Activated CD8-positive, alpha-beta memory T cell treated with anti-CD3 and anti-CD28 coated beads for 4 hours (primary cell): Measurements from ENCODE around the gene SHFL.

Source experiments
- DNase-seq, 2 donors: peaks; one replicate each; pipeline ENCODE4 v3.0.0-alpha.2; 2020; ENCODE audit warnings: low read depth in 2 of 2

The SHFL gene

DNA sequence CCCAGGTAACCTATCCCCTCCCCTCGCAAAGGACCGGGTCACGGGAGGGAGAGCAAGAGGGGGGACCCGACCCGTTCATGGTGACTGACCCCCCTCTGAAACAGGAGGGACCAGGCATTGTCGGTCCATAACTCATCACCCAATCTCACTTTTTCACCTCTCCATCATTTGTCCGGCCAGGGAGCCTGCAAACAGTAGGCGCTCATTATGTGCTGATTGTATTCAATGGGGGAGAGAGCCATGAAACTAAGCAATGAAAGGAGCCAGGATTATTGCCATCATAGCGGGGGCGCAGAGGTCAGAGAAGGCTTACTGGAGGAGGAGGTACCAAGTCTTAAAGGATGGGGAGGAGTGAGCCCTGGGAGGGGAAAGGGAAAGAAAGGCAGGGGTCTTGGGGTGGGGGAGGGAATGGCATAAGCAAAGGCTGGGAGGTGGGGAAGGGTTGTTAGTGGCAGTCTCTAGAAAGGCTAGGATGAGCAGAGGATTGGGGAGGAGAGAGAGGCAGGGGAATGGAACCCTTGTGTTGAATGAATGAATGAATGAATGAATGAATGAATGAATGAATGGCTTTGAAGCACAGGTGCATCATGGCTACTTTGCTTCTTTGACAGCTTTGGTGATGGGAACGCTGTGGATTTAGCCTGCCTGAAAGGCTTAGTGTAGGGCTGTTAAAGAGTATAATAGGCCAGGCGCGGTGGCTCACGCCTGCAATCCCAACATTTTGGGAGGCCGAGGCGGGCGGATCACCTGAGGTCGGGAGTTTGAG lies 1.4 kb downstream of the SHFL start:
- no peak for DNase-seq

DNA sequence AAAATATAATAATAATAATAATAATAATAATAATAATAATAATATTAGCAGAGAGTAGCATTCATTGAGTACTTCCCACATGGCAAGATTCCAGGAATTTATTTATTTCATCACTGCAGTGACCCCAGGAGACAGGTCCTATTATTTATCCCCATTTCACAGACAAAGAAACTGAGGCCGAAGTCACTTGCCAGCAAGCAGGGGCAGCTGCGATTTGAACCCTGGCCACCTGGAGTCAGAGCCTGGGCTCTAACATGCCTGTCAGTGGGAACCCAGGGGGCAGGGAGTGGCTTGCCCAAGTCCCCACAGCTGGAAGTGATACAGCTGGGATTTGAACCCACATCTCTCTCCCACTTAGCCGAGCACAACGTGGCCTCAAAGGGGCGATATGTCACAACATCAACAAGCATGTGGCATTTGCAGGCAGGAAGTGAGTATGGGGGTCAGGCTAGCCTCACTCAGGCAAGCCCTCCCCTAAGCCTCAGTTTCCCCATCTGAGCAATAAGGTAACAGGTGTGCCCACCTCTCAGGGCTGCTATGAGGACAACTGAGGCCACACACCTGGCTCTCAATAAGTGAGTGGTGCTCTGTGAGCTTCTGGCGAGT lies 2.9 kb downstream of the SHFL start:
- DNase-seq, result no peak

DNA sequence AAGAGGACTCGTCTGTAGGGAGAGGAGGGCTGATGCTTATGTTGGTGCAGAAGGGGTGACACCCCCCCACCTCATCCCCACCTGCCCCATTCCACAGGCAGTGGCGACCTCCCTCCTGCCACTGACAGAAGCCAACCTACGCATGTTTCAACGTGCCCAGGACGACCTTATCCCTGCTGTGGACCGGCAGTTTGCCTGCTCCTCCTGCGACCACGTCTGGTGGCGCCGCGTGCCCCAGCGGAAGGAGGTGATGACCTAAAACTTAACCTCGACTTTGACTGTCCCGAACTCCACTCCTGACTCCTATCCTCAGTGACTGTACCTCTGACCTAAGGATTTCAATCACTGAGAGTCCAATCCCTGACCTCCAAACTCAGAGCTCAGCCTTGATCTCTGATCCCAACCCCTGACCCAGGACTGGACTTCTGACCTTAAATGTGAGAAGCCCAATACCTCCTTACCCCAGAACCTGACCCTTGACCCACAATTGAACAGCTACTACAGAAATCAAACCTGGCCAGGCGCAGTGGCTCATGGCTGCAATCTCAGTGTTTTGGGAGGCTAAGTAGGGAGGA lies 3.8 kb downstream of the SHFL start:
- no peak for DNase-seq

DNA sequence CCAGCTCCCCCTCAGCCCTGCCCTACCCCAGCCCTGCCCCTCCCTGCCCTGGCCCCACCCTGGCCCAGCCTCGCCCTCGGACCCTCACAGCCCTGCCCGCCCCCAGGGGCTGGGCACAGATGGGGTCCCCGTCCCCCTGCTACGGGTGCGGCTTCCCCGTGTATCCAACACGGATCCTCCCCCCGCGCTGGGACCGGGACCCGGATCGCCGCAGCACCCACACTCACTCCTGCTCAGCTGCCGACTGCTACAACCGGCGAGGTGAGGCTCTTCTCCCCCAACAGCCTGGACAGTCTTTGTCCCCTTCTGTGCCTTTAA lies 5.2 kb downstream of the SHFL start:
- no peak for DNase-seq

DNA sequence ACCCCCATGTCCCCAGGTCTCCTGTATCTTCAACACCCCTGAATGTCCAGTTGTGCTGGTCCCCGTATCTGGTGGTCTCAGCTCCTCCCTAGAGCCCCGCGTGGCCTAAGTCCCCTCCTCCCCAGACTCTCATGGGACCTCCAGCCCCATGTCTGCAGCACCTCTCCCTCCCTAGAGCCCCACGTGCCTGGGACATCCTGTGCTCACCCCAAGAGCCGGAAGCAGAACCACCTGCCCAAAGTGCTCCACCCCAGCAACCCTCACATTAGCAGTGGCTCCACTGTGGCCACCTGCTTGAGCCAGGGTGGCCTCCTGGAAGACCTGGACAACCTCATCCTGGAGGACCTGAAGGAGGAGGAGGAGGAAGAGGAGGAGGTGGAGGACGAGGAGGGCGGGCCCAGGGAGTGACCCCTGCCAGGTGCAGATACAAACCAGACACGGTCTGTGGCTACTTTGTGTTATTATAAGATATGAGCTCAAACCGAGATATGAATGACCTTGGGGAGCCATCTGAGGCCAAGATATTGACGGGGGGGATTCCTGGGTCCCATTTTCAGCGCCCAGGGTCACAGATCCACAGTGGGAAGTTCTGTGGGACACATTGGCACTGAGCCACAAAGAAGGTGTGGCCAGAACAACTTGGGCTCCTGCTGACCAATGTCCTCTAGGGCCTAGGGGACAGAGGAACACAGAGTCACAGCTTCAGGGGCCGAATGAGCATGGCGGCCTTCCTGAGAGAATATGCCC lies 6.0 kb downstream of the SHFL start:
- no peak for DNase-seq

DNA sequence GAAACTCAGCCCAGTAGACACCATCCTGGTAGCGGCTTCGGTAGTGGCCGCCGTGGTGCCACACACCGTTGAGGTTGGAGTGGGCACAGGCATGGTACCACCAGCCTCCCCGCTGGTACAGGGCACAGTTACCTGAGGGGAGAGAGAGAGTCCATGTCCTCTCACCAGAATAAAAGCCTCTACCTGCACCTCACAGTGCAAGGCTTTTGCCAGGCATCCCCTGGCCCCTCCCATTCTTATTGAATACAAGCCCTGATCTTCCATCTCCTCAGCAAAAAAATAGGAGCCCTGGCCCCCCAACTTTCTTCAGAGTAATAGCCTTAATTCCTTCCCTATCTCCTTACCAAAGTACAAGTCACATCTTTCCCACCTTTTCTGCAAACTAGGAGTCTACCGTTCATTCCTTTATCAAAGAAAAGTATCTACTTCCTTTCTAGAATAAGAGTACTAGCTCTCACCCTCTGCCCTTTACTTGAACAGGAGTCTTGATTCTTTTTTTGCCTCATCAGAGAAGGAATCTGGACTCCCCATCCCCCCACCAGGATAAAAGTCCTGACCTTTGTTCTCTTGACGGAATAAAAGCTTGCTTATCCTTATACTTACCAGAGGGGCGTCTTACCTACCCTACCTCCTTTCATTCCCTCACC lies 6.7 kb downstream of the SHFL start:
- DNase-seq, result no peak

DNA sequence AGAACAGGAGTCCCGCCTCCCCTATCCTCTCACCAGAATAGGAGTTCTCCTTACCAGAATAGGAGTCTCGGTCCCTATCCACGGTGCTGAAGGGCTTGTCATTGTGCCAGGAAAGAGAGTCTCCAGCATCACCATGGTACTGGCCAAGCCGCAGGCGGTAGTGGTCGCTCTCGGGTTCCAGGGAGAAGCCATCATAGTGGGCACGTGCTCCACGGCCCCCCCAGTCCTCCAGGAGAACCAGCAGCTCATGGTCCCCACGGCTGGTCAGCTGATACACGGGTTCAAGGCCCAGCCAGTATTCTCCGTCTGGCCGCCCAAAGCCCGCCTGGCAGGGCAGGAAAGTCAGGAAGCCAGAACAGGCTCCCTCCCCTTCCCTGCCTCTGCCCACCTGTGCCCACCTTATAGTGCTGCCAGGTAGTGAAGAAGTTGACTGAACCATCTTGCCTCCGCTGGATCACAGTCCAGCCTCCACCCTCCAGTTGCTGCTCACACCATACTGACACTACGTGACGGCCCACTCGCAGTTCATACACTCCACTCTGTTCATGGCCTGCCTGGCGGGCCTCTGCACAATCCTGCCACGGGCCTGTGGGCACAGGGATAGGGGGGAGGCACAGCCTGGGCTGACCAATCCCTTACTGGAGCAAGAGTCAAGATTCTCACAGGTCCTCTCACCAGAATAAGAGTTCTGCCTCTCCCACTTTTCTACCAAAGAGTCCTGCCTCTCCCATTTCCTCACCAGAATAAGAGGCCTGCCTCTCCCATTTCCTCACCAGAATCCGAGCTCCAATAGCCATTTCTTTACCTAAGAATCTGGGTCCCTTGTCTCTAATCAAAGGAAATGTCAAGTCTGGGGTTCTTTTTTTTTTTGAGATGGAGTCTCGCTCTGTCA lies 7.4 kb downstream of the SHFL start:
- DNase-seq, result no peak

DNA sequence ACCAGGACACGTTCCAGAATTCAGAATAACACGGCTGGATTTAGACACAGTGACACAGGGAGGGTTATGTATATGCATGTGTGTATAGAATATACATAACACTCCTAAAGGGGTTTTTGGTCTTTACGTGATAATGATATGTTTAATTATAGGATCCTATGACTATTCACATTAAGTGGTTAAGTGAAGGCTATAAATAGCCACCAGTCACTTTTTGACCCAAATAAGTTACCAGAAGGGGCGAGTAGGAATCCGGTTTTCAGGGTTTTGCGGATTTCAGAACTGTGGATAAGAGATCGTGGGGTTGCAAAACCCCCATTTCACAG lies 9.5 kb downstream of the SHFL start:
- DNase-seq, result no peak

DNA sequence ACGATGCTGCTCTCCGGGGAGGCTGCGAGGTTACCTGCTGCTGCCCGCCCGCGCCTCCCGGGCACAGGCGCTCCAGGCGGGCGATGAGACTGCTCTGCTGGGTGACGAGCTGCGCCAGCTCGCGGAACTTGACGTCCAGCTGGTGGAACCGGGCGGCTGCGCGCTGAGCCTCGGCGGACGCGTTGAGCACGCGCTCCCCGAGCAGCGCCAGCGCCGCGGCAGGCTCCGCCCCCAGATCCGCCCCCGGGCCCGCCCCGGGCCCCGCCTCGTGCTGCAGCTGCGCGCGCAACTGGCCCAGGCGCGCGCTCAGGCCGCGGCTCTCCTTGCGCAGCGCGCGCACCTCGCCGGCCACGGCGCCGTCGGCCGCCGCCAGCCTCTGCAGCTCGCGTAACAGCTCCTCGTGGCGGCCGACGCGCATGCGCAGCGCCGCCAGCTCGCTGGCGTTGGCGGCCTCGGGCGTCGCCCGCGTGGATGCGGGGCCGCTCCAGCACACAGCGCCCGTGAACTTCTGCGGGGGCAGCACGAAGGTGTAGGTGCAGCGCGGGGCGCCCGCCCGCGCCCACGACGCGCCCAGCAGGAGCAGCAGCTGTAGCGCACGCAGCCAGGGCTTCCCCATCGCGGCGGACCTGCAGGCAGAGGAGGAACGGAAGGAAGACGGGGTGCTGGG lies 10.0 kb downstream of the SHFL start:
- peak; percentile 77 to 84 for DNase-seq

DNA sequence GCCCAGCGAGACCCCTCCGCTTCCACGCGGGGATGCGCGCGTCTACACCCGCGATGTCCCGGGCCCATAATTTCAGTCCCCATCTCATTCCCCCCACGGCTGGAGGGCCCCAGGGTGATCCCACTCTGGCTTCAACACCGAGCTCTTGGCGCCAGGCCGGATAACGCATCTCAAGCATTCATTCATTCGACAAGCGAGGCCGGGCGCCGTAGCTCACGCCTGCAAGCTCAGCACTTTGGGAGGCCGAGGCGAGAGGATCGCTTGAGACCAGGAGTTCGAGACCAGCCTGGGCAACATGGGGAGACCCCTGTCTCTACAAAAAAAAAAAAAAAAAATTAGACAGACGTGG lies 10.5 kb downstream of the SHFL start:
- DNase-seq, result no peak

DNA sequence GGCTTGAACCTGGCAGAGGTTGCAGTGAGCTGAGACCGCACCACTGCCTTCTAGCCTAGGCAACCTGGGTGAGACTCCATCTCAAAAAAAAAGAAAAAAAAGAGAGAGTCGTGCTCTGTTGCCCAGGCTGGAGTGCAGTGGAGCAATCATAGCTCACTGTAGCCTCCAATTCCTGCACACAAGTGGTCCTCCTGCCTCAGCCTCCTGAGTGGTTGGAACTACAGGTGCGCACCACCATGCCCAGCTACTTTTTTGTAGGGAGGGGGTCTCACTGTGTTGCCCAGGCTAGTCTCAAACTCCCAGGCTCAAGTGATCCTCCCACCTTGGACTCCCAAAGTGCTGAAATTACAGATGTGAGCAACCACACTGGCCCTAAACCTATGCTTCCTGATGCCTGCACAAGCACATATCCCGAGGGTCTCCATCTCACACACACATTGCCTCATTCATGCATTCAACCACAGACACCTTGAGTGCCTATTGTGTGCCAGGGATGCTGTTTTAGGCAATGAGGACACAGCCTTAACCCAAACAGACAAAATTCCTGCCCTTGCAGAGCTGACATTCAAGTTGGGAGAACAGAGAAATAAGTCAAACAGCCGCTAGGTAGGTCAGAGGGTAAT lies 14.2 kb downstream of the SHFL start:
- DNase-seq, result no peak

DNA sequence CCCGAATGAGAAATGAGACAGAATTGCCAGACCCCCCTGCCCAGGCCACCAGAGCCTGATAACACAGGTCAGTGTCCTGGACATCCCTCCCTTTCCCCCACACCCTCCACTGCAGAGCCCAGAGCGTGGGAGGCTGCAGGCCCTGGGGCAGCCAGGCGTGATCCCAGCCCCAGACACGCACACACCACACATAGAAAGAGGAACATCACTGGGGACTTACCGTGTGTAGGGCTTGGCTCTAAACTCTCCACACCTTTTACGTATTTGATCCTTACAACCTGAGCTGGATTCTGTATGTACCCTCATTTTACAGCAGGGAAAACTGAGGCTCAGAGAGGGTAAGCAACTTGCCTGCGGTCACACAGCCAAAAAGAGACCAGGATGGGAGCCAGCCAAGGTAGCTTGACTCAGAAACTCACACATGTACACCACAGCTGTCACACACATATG lies 16.7 kb downstream of the SHFL start:
- DNase-seq, result no peak

DNA sequence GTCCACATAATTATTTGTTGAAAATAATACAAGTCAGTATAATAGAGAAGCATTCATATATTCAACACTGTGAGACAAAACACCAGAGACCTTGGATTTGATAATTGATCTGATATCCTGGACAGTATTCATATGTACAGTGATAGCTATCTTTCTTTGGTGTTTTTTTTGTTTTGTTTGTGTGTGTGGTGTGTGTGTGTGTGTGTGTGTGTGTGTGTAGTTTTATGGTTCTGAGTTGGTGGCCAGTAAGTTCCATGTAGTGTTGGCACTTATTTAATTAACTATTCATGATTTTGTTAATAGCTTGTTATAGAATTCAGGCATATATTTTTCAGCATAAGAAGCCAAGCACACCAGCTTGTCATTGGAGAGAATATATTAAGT lies 18.0 kb downstream of the SHFL start:
- DNase-seq, result no peak

DNA sequence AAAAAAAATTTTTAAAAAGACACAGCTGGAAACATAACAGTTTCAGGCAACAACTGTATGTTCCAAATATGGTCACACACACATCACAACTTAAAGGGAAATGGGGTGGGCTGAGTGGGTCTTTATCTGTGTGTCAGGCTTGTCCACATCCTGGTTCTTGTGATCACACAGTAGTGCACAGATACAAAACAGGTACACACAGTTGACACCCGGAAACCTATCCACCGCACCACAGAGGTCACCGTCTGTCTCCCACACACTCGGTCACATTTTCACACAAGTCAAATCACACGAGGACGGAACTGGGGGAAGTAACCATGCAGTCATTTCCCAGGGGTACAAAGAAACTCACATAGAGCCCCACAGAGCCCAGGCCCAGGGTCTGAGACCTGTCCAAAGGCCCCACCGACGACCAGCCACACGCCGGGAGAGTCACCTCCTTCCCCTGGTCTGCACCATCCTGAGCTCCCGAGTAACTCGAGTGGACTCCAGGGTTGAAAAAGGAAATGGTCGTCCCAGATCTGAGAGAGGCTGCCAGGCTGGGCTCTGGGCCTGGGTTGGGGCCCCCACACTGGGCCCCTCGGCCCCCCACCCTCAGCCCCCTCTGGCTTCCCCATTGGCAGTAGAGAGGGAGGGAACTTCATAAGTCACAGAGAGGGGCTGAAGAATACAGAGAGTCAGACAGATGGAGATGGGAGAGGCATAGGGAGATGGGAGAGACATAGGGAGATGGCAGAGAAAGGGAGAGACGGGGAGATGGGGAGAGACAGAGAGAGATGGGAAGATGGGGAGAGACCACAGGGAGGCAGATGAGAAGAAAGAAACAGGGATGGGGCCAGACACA lies 18.8 kb downstream of the SHFL start:
- DNase-seq, result peak; percentile 62 to 76

DNA sequence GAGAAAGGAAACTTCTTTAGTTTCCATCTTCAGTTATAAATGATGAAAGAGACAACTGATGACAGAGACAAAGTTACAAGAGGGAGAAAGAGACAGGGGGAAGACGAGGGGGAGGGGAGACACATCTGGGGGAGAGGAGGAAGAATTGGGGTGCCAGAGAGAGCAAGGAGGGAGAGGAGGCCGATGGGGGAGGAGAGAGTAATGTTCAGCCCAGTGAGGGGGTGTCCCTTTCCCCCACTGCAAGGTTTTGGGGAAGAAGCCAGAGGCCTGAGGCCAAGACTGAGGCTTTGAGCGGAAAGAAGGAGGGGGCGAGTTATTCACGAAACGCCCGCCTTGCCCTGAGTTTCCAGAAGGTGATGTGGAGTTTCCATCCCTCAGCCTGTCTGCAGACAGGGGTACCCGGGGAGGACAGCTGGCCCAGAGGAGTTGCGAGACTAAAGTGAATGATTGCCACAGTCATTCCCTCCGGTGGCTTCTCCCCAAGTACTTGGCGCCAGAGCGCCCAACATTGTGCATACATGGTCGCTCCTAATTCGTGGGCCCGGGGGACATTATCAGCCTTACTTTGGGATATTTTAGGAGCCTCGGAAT lies 19.5 kb downstream of the SHFL start:
- DNase-seq, result peak; percentile 71 to 85

DNA sequence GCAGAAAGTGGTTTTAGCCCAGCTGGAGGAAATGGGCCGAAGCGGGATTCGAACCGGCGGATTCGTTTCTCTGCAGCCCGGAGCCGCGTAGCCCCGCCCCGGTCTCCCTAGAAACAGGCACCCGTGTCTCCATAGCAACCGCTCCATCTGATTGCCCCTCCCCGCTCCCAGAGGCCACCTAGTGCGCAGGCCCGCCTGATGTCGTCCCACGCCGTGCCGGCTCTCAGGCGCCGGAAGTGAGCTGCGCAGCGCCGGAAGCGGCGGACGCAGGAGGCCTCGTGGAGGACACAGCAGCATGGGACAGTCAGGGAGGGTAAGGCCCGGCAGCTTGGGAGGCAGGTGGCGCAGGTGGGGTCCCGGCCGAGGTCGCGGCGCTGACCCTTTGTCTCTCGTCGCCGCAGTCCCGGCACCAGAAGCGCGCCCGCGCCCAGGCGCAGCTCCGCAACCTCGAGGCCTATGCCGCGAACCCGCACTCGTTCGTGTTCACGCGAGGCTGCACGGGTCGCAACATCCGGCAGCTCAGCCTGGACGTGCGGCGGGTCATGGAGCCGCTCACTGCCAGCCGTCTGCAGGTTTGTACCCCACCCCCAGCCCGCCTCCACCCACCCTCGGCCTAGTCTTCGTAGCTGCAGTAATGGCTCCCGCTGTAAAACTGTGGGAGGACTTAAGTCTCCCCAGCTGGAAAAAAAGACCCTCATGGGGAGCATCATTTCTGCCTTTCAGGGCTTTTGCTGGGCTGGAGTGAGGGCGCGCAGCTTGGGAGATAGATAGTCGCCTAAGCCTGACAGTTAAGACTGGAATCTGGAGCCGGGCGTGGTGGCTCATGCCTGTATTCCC lies 20.2 kb downstream of the SHFL start, which contains the start of gene PPAN:
PPAN (plus strand) TSS at position 263 of the 837 bp plus-strand sequence; CDS start at position 296, 33 bp downstream.
- peak; percentile 91 to 95 for DNase-seq

DNA sequence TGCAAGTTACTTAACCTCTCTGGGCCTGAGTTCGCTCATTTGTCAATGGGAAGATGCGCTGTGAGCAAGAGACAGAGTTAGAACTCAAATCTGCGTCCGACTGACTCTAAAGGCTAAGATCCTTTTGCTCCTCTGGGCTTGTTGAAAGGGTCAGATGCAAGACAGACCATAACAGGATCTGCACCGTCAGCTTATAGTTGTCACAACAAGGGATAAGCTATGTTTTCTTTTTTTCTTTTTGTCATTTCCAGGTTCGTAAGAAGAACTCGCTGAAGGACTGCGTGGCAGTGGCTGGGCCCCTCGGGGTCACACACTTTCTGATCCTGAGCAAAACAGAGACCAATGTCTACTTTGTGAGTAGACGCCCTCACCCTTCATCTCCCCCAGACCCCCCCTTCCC lies 21.1 kb downstream of the SHFL start:
- DNase-seq, result no peak

DNA sequence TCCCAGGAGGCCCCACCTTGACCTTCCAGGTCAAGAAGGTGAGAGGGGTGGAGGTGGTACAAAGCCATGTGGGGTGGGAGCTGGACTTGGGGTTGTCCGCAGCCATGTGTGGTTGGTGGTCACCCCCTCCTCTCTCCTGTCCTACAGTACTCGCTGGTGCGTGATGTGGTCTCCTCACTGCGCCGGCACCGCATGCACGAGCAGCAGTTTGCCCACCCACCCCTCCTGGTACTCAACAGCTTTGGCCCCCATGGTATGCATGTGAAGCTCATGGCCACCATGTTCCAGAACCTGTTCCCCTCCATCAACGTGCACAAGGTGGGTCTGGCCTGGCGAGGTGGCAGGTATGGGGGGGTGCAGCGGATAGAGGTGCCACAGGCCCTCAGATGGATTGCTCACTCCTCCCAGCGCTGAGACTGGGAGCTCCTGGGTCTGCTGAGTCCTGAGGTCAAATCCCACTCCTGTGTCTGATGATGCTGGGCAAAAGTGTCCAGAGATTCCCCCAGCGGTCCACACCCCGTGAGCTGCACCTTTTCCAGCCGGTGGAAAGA lies 21.8 kb downstream of the SHFL start:
- DNase-seq, result no peak
